HS-27A (cell line): ENCODE measurements around the gene NHERF1.
A peak's percentile ranks its signal among the peaks of the same experiment; 100 is the strongest.

Experiments used
- DNase-seq: peaks from one replicate; pipeline ENCODE4 v3.0.0-alpha.2; 2012; ENCODE audit warnings: low read depth, missing footprints

The NHERF1 gene

GRCh38 chr17:74732042-74732867 is 16.2 kb upstream of the NHERF1 start:
- no peak for DNase-seq

DNA sequence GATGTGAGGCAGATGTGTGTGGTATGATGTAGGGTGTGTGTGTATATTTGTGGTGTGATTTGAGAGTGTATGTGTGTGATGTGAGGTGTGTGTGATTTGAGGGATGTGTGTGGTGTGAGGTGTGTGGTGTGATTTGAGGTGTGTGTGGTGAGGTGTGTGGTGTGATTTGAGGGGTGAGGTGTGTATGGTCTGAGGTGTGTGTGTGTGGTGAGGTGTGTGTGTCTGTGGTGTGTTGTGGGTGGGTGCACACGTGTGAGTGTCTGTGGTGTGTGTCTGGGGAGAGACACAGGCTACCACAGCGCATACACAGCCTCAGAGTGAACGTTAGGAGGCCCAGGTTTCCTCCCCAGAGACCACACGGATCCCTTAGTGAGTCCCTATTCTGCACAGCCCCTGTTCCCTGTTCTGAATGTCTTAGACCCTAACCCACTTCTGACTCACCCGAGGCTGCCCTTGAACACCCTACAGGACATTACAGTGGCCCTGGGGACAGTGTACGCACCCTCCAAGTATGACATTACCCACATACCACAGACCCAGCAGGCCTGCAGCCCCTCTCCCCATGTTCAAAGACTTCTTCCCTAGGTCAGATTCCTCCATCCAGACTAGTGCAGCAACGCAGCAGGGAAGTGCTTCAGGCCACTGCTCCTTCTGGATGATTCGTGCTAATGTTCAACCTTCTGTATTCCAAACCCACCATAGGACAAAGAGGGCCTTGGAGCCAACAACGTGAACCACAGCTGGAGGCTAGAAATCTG is 14.9 kb upstream of the NHERF1 start:
- DNase-seq, result no peak

DNA sequence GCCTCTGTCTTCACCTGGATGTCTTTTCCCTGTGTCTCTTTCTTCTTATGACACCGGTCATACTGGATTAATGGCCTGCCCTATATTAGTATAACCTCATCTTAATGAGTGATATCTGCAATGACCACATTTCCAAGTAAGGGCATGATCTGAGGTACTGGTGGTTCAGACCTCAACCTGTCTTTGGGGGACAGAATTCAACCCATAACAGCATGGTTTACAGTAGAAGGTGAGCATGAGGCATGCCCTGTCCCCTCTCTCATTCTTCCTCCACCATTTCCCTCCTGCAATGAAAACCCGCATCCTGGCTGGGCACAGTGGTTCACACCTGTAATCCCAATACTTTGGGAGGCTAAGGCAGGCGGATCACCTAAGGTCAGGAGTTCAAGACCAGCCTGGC is 14.2 kb upstream of the NHERF1 start:
- DNase-seq, result no peak

- DNase-seq, result no peak
These were observed 11.7 kb upstream of the NHERF1 start, which contains the start of gene RAB37 for GRCh38 chr17:74736513-74737298. Gene RAB37, plus strand, starts transcription at chr17:74737256. Its CDS starts 17 bp downstream, at chr17:74737273.

DNA sequence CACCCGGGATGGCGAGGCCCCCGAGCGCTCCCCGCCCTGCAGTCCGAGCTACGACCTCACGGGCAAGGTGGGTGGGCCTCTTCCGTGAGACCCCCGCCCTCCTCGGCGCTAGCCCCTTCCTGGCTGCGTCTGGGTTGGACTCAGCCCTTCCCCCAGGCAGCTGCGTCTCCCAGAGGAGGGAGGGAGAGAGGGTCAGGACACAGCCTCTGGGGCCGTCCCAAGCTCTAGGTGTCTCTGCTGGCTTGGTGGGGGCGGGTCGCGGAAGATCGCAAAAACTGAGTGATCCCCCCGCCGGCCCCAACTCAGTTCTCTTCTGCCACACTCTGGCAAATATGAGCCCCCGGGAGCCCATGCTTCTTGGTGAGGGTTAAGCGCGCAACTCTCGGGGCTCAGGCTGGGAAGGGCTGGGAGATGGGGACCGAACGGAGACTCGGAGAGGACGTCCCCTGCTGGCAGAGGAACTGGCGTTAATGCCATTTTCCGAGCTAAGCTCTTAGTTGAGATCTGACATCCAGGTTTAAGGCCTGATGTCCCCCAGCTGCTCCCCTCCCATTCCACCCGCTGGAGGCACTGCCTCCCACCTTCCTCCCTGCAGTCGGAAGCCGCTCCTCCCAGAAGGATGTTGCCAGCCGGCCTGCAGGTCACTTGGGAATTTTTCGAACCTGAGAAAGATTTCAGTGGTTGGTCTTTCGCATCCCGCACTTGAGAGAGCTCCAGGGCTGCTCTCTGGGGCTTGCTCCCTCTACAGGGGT is 11.0 kb upstream of the NHERF1 start:
- no peak for DNase-seq

DNA sequence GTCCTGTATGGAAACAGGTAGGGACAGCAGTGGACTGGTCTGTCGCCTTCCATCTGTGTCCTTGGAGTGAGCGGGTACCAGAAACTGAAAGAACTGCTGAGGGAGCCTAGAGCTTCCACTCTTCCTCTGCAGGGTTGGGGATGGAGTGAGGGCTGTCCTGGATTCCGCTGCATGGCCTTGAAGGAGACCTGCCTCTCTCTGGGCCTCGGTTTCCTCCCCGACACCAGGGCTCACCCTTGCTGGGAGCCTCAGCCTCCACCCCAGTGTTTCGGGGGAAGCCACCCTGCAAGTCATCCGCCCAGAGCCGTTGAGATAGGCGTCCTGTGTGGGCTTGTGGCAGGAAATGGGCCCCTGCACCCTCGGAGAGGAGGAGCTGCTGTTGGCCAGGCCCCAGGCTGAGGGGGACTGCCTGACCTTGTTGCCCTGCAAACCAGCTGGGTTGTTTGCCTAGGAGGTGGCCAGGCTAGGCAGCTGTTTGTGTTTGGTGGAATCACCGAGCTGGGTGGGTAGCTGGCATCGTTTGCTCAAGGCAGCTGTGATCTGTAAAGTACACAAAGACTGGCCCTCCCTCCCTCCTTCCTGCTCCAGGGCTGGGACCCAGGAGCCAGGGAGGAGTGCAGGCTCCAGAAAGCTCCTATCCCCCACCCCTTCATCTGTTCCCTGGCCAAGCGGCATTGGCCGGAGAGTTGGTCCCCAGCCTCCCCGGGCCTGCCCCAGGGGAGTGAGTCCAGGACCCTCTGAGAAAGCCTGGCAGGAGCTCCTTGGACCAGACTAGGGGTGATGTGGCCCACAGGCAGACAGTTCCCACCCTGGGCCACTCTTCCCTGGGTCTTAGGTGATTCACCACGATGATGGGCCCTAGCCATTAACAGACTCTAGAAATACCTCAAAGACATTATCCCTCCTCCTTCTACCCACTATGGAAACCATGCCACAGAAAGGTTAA is 10.1 kb upstream of the NHERF1 start:
- no peak for DNase-seq

DNA sequence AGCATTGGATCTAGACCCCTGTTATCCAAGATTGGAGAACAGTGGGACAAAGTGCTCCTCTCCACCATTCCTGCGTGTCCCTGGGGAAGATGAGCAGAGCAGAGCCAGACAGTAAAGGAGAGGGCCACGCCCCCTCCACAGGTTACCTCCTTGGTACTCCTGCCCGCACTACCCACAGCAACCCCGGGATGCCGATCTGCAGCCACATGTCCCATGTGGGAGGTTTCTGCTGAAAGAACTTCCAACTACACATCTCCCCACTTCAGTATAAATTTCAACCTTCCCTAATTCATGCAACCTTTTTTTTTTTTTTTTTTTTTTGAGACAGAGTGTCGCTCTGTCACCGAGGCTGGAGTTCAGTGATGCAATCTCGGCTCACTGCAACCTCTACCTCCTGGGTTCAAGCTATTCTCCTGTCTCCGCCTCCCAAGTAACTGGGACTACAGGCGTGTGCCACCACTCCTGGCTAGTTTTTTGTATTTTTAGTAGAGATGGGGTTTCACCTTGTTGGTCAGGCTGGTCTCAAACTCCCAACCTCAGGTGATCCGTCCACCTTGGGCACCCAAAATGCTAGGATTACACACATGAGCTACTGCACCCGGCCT is 9.1 kb upstream of the NHERF1 start:
- no peak for DNase-seq

DNA sequence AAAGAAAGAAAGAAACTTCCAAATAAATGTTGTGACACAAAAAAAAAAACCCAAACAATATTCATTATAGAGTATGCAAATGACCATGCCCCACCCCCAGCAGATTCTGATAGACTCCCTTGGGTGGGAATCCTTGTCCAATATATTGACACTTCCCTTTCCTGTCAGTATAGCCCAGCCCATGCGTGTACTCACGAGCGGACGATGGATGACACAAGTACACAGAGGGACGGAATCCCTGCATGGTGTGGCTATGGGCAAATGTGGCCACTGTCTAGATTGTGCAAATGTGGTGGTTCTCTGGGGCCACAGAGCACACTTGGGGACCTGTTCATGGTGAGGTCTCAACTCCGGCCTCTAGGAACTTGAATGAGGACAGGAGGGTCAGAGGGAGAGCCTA is 8.3 kb upstream of the NHERF1 start:
- DNase-seq, result no peak

DNA sequence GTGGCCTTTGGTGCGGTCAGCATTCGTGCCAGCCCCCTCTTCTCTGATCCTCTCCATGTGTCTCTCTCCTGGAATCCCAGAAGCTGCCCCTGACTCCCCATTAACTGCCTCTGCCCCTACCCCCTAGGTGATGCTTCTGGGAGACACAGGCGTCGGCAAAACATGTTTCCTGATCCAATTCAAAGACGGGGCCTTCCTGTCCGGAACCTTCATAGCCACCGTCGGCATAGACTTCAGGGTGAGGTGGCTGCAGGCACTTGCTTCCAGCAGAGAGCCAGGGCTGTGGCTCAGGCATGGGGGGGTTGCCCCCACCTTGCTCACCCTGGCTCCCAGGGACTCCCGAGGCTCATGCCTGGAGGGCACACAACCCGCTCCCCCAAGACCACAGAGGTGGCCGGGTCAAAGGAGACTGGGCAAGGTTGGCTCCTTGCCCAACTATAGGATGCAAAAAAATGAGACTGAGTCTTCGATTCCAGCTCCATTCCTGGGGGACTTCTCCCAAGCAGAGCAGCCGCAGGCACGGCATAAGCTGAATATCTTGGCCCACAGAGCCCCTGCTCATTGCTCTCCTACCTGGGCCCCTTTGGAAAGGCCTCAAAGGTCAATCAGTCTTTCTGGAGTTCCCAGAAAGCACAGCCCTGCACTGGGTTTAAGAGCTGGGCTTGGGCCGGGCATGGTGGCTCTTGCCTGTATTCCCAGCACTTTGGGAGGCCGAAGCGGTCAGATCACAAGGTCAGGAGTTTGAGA is 7.6 kb upstream of the NHERF1 start:
- no peak for DNase-seq

DNA sequence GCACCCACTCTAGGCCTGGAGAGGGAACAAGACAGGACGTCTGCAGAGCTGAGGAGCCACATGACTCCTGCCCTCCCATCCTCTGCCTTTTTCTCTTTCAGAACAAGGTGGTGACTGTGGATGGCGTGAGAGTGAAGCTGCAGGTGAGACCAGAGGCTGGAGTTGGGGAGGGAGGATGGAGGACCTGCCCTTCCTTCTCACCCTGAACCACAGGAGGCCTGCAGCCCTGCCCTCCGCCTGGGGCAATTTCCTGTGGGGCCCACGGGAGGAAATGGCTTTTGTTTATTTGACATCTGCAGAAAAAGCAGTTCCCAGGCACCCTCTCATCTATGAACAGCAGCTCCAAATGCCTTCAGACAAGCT is 6.3 kb upstream of the NHERF1 start:
- no peak for DNase-seq

GRCh38 chr17:74742978-74743545 is 5.4 kb upstream of the NHERF1 start:
- DNase-seq, result no peak

DNA sequence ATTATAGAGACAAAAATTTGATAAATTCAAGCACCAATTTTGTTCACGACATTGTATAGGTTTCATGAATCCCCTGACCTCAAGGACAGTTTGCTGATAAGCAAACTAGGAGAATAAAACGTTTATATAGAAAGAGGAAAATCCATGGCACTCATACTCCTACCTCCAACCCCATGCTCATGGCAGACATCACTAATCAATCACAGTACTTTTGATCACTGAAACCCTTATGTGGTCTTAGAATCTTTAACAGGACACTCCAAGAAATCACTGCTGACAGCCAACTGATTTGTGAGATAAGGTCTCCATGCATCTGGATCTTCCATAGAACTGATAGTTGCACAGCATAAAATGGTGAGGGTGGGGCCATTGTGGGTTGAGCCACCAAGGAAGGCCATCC is 4.7 kb upstream of the NHERF1 start:
- no peak for DNase-seq

- DNase-seq, result no peak
These were observed 4.1 kb upstream of the NHERF1 start for GRCh38 chr17:74744349-74744713.

GRCh38 chr17:74744714-74745547 is 3.5 kb upstream of the NHERF1 start:
- peak; percentile 41 for DNase-seq

GRCh38 chr17:74745548-74746177 is 2.8 kb upstream of the NHERF1 start:
- DNase-seq, result no peak

DNA sequence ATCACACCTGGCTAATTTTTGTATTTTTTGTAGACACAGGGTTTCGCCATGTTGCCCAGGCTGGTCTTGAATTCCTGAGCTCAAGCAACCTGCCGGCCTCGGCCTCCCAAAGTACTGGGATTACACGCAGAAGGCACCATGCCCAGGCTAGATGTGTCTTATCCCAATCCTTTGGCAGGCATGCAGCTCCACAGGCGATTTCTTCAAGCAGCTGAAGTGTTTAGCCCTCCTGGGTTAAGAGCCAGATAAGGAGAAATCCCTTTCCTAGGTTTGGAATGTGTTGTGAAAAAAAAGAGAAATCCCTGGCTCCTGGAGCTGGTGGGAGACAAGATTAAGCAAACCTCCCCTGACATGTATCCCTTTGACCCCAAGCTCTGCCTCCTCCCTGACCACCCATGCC is 2.1 kb upstream of the NHERF1 start:
- no peak for DNase-seq

DNA sequence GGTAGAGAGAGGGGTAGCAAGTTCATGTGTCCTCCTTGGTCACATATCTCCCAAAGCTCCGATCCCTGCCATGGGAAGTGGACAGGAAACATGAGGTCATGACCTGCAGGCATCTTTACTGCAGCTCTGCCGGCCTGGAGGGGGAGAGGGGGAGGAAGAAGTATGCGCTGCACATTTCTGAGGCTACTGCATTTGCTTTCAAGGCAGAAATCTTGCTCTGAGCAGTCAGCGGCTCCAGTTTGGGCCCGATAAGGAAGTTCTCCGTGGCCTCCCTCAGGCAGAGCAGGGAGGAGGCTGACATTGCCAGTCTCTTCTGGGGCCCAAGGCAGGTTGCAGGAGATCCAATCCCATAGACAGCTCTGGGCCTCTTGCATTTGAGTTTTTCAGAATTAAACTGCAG is 1.5 kb upstream of the NHERF1 start:
- no peak for DNase-seq

DNA sequence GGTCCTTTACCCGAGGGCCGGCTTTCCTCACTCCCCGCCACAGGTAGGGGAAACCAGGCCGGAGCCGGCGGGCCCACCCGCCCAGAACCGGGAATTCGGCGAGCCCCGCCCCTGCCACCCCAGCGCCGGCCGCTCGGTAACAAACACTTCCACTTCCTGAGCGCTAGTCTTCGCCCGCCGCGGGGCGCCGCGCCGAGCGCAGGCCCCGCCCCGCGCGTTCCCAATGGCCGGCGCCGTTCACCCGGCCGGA is 224 bp upstream of the NHERF1 start:
- DNase-seq, result no peak
